ENCODE measurements around the gene PGF.

The PGF gene

GRCh38 chr14:74896400-74896799, 59.0 kb downstream of the PGF start:
- Histone ChIP-seq H3K36me3 (ENCODE audit: control insufficient read depth in 2 of 2, insufficient read depth in 2 of 2, low read length in 2 of 2) (peaks cover 80 to 86% of the 10 kb centered on the region in 2 donors), H3K27ac (ENCODE audit: low read length) (no peak overlapping the region), H3K9me3 (ENCODE audit: control insufficient read depth in 2 of 2, low read length in 2 of 2) (no peaks in the 10 kb centered on the region), H3K9ac (ENCODE audit: low read length in 2 of 2) (no peak overlapping the region), H3K4me3 (ENCODE audit: low read length in 2 of 2) (no peak overlapping the region), H3K4me1 (ENCODE audit: control insufficient read depth, insufficient read depth, low read length) (no peaks in the 10 kb centered on the region), H3K27me3 (ENCODE audit: control insufficient read depth in 1 of 2, insufficient read depth in 2 of 2, low read length in 2 of 2) (no peaks in the 10 kb centered on the region)

GRCh38 chr14:74893614-74894091, 61.7 kb downstream of the PGF start:
- peaks cover 70 to 73% of the 10 kb centered on the region in 2 donors for H3K36me3 ChIP-seq (ENCODE audit: control insufficient read depth in 2 of 2, insufficient read depth in 2 of 2, low read length in 2 of 2)
- no peak overlapping the region for H3K27ac ChIP-seq (ENCODE audit: low read length)

GRCh38 chr14:74892745-74893144, 62.7 kb downstream of the PGF start:
- H3K9ac ChIP-seq (ENCODE audit: low read length in 2 of 2): no peak overlapping the region
- H3K27ac ChIP-seq (ENCODE audit: low read length): no peak overlapping the region
- no peaks in the 10 kb centered on the region for H3K9me3 ChIP-seq (ENCODE audit: control insufficient read depth in 2 of 2, low read length in 2 of 2)
- peaks cover 4% of the 10 kb centered on the region for H3K4me1 ChIP-seq (ENCODE audit: control insufficient read depth, insufficient read depth, low read length)
- no peak overlapping the region for H3K4me3 ChIP-seq (ENCODE audit: low read length in 2 of 2)
- no peaks in the 10 kb centered on the region for H3K27me3 ChIP-seq (ENCODE audit: control insufficient read depth in 1 of 2, insufficient read depth in 2 of 2, low read length in 2 of 2)
- peaks cover 64 to 71% of the 10 kb centered on the region in 2 donors for H3K36me3 ChIP-seq (ENCODE audit: control insufficient read depth in 2 of 2, insufficient read depth in 2 of 2, low read length in 2 of 2)

More at GRCh38 chr14:74893614-74894091, 61.7 kb downstream of the PGF start:
- Histone ChIP-seq H3K9me3 (ENCODE audit: control insufficient read depth in 2 of 2, low read length in 2 of 2) (no peaks in the 10 kb centered on the region), H3K27me3 (ENCODE audit: control insufficient read depth in 1 of 2, insufficient read depth in 2 of 2, low read length in 2 of 2) (no peaks in the 10 kb centered on the region), H3K4me1 (ENCODE audit: control insufficient read depth, insufficient read depth, low read length) (peaks cover 2% of the 10 kb centered on the region), H3K4me3 (ENCODE audit: low read length in 2 of 2) (no peak overlapping the region), H3K9ac (ENCODE audit: low read length in 2 of 2) (no peak overlapping the region)

GRCh38 chr14:74891870-74892269, 63.5 kb downstream of the PGF start:
- Histone ChIP-seq H3K9me3 (ENCODE audit: control insufficient read depth in 2 of 2, low read length in 2 of 2) (no peaks in the 10 kb centered on the region), H3K9ac (ENCODE audit: low read length in 2 of 2) (no peak overlapping the region), H3K27ac (ENCODE audit: low read length) (no peak overlapping the region), H3K4me3 (ENCODE audit: low read length in 2 of 2) (no peak overlapping the region), H3K4me1 (ENCODE audit: control insufficient read depth, insufficient read depth, low read length) (peaks cover 4% of the 10 kb centered on the region), H3K27me3 (ENCODE audit: control insufficient read depth in 1 of 2, insufficient read depth in 2 of 2, low read length in 2 of 2) (no peaks in the 10 kb centered on the region), H3K36me3 (ENCODE audit: control insufficient read depth in 2 of 2, insufficient read depth in 2 of 2, low read length in 2 of 2) (peaks cover 56 to 63% of the 10 kb centered on the region in 2 donors)
